Measurements from ENCODE around the gene KSR2. TPM values are rescaled to one million over a fixed set of nuclear protein-coding genes. Genes with fewer than 3 reads are reported as not detected.
A peak's percentile ranks its signal among the peaks of the same experiment; 100 is the strongest.
"Not testable (repeated sequence)": the region's sequence is repeated elsewhere in the genome, so short reads cannot be mapped to it uniquely, and the experiment has no call there.

Gene KSR2
- polyA plus RNA-seq, 4 donors: 0.54 to 0.99 (median 0.78) TPM

DNA sequence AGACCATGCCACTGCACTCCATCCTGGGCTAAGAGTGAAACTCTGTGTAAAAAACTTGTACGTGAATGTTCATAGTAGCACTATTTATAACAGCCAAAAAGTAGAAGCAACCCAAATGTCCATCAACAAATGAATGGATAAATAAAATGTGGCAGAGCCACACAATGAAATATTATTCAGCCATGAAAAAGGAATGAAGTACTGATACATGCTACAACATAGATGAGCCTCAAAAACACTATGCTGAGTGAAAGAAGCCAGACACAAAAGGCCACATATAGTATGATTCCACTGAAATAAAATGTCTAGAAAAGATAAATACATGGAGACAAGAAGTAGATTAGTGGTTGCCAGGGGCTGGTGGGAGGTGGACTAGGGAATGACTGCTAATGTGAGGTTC lies 72.8 kb downstream of the KSR2 start:
- DNase-seq (ENCODE audit: low read depth in 4 of 4, low spot score in 2 of 4): no peak

DNA sequence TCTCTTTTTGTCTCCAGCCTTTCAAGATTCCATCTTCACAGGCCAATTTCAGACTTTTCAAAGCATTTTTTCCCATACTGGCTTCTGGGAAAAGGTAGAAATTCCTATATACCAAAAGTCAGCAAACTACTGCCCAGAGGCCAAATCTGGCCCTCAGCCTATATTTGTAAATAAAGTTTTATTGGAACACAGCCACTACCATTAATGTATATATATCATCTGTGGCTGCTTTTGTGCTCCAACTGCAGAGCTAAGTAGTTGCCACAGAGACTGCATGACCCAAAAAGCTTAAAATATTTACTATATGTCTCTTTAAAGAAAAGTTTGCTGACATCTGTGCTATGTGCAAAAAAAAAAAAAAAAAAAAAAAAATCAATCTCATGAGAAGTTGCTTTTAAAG lies 76.3 kb downstream of the KSR2 start:
- DNase-seq (ENCODE audit: low read depth in 4 of 4, low spot score in 2 of 4): no peak

DNA sequence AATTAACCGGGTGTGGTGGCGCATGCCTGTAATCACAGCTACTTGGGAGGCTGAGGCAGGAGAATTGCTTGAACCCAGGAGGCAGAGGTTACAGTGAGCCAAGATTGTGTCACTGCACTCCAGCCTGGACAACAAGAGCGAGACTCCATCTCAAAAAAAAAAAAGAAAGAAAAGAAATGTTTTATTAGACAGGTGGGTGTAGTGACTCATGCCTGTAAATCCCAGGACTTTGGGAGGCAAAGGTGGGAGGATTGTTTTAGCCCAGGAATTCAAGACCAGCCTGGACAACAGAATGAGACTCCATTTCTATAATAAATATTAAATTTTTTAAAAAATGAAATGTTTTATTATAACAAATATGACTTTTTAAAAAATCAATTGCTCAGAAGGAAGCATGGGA lies 77.5 kb downstream of the KSR2 start:
- not testable (repeated sequence) for DNase-seq (ENCODE audit: low read depth in 4 of 4, low spot score in 2 of 4)

DNA sequence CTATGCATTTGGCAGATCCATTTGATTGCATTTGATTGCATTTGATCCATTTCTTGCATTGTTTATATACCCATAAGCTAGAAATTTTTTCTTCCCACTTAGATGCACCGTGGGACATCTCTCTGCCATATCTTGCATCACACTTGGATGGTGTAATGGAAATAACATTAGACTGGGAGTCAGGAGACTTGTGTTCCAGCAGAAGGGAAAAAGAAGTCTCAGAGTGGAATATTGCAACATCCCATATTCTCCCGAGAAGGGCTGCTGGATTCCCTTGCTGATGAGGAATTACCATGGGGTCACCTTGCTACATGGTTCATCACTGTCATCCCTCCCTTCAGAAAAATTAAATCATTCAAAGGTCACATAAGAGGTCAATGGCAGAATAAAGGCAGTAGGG lies 78.1 kb downstream of the KSR2 start:
- DNase-seq (ENCODE audit: low read depth in 4 of 4, low spot score in 2 of 4): no peak

DNA sequence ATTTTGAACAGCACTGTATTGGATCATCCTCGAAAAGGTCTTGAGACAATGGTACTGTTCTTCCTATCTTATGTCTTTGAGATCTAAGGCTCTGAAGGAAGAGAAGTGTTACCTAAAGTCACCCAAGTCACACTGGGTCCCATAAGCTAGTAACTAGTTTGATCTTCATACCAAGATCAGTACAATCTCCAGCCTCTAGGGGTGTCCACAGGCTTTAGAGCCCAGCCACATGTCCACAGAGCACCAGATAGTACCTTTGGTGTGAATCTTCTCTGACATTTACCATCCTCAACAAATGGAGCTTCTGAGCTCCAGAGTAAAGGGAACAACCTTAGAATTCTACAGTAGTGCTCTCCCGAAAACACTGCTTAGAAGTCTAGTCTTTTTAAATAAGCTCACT lies 78.7 kb downstream of the KSR2 start:
- DNase-seq (ENCODE audit: low read depth in 4 of 4, low spot score in 2 of 4): no peak

DNA sequence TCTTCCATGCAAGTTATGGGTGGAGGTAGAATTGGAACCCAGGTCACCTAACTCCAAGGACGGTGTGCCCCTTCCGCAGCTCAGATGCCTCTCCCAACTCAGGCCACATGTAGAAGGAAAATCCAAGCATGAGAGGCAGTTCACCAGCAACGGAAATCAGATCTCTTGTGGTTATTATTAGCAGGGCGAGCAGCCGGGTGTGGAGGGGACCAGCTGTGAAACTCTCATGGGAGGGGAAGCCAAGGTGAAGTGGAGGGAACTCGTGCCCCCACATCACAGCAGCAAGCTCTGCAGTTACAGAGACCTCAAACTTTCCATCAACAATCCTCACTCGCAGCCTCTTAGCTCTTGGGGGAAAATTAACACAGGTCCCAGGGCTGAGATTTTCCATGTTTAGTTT lies 79.7 kb downstream of the KSR2 start:
- no peak for DNase-seq (ENCODE audit: low read depth in 4 of 4, low spot score in 2 of 4)

DNA sequence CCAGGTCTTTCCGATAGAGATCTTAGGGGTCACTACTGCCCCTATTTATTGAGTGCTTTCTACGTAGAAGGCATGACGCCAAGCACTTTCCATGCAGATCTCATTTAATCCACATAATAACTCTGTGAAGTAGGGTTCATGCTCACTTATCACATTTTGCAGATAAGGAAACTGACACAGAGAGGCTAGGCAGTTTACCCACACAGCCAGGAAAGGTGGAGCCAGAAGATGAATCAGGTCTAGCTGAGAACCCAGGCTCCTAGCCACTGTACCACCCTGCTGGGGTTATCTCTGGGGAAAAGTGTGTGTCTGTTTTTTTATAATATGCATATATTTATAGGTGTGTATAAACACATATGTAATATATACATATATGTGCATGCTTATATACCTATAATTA lies 83.6 kb downstream of the KSR2 start:
- no peak for DNase-seq (ENCODE audit: low read depth in 4 of 4, low spot score in 2 of 4)

DNA sequence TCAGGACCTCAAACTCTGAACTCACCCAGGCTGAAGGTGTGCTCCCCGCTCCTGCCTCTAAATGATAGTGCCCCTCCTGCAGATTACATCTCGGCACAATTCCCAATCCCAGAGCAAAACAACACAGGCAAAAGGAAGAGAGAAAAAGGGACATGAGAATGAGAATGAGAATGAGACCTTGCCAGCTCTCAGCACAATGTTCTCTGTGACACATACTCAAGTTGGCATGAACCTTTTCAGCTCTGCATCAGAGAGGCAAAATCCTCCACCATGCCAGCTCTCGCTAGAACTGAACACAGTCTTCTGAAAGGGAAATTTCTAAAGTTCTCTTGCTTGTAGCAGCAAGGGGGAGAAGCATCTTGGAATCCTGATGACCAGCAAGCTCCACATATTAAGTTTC lies 84.6 kb downstream of the KSR2 start:
- DNase-seq (ENCODE audit: low read depth in 4 of 4, low spot score in 2 of 4): no peak

DNA sequence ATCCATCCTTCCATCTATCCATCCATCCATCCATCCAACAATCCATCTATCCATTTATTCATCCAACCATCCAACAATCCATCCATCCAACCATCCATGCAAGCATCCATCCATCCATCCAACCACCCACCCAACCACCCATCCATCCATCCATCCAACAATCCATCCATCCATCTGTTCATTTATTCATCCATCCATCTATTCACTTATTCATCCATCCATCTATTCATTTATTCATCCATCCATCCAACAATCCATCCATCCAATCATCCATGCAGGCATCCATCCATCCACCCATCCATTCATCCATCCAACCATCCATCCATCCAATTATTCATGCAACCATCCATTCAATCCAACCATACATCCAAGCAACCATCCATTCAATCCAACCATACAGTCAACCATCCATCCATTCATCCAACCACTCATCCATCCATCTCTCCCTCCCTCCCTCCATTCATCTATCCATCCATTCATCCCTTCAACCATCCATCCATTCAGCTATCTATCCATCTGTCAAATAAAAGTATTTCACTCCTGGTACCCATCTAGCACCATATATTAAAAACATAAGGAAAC lies 86.1 kb downstream of the KSR2 start:
- no peak for DNase-seq (ENCODE audit: low read depth in 4 of 4, low spot score in 2 of 4)

DNA sequence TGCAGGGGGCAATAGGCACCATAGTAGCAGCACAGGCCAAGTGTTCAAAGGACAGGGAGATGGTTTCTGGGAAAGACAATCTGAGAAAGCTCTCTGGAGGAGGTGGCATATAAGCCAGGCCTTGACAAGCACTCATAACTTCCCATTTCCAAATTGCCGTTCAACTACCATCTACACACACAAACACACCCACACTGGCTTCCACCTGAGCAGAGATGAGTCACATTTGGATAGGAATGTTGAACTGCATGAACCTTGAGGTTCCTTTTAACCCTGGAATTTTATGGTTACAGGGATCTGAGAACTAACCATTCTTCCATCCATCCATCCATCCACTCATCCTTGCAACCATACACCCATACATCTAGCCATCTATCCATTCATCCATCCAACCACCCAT lies 86.6 kb downstream of the KSR2 start:
- no peak for DNase-seq (ENCODE audit: low read depth in 4 of 4, low spot score in 2 of 4)

DNA sequence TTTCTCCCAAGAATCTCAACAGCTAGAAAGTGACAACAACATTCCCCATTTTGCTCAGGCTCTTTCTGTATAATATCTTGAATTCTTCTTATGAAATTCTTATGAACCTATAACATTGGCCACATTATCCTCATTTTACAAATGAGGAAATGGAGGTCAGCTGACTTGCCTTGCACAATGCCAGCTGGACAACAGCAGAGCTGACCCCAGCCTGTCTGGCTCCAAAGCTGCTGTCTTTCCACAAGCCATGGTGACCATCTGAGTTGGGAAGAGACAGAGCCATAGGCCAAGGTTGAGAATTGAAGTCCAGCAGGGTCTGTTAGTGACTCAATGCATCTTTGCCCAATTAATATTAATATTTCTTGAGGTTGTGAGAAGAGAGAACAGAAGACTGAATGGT lies 87.3 kb downstream of the KSR2 start:
- DNase-seq (ENCODE audit: low read depth in 4 of 4, low spot score in 2 of 4): no peak

DNA sequence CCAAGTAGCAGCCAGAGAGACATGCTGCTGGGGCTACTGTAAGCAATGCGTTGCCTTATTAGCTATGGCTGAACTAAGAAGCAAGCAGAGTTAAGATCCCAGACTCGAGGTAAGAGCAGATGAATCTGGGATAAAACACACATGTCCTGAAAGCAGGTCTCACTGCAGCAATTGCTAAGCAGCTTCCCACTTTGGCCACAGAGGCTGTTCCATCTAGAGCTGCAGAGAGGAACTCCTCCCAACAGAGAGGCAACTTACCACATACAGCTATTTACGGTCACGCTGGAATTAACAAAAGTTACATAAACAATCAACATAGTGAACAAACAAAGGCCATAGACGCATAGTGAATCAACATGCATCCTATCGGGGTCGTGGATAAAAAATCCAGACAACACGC lies 90.2 kb downstream of the KSR2 start:
- DNase-seq (ENCODE audit: low read depth in 4 of 4, low spot score in 2 of 4): no peak

DNA sequence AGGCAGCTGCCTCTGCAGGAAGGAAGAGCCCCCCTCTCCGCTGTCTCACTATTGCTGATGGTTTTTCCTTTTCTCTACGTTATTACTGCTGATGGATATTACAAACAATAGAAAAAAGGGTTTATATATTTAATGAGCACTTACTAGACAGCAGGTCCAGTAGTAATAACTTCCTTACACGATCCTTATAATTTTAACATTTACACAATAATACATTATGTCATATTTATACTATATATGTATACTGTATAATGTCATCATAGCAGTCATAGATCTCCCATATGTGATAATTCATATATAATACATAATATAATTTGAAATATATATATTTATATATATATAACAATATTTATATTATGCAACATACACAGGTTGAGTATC lies 92.4 kb downstream of the KSR2 start:
- DNase-seq (ENCODE audit: low read depth in 4 of 4, low spot score in 2 of 4): no peak

DNA sequence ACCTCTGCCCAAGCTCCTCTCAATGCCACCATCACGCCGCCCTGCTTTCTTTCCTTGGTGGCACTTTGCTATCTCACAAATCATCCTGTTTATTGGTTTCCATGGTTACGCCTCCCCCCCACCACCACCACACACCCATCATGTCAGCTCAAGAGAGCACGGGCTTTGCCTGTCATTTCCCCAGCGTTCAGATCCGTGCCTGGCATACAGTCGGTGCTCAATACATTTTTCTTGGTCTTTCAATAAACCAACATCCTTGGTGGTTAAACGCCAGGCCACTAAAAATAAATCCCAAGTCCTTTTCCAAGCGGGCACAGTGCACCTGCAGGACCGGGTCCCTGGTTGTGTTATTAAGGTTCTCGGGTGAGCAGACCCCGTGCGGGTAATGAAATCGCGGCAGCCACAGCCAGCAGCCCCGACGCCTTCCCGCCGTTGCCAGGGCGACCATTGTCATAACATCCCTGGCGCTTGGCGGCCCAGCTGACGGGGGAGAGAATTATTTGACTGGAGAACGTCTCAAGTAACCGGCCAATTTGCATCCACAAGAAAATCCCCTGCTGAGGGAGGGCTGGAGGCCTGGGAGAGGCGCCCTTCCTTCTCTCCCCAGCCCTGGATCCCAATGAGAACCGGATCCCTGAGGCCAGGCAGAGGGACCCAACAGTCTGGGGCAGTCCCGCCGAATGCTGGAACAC lies 92.9 kb downstream of the KSR2 start:
- peak; percentile 11 to 56 (median 52) for DNase-seq (ENCODE audit: low read depth in 4 of 4, low spot score in 2 of 4)

DNA sequence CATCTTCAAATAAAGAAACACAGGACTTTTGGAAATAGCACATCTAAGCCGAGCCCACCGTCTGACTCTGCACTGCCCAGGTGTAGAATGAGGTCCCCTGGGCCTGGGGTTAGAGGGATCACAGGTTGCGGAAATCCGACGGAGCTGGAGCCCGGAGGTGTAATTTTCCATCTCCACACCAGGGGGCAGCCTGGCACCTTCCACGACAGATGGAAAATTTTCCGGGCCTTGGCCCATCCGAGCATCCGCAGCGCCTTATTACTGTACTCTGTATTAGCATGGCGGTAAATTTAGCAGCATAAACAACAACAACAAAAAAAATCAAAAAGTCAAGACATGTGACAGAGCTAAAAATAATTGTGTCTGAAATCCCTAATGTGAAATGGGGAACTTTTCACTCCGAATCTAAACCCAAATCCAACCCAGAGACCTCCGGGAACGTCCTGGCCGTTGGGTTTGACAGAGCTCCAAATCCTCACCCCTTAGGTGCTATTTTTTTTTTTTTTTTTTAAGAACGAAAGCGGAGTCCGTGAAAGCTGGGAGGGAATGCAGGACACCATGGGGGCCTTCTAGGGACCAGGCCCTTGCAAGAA lies 93.9 kb downstream of the KSR2 start:
- peak in 3 of 4 donors; percentile 3 to 60 (median 22) for DNase-seq (ENCODE audit: low read depth in 4 of 4, low spot score in 2 of 4)

DNA sequence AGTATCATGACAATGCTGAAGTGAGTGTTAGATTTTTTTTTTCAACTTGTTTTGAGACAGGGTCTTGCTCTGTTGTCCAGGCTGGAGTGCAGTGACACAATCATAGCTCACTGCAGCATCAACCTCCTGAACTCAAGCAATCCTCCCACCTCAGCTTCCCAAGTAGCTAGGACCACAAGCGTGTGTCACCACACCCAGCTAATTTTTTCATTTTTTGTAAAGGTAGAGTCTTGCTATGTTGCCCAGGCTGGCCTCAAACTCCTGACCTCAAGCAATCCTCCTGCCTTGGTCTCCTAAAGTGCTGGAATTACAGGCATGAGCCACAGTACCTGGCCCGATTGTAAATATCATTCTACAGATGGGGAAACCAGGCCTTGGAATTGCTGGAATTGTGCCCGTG lies 94.6 kb downstream of the KSR2 start:
- not testable (repeated sequence) for DNase-seq (ENCODE audit: low read depth in 4 of 4, low spot score in 2 of 4)

DNA sequence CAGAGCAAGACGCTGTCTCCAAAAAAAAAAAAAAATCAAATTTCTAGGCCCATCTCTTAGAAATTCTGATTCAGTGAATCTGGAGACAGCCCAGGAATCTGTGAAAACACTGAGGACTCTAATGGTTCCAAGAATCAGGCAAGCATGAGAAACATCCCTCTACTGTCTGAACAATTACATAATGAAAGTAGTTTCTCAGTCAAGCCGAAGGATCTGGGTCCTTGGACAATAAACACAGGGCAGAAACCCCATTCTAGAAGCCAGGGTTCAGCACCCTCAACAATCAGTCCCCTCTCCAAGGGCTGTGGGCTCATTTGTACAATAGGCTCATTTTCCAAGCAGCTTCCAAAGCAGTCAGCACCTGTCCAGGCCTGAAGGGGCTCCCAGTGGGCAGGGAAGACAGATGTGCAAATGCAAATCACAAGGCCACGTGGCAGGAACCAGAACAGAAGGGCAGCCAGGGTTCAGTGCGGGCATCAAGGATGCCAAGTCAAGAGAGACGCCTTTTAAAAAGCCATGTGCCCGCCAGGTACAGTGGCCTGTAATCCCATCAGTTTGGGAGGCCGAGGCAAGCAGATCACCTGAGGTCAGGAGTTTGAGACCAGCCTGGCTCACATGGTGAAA lies 96.1 kb downstream of the KSR2 start:
- no peak for DNase-seq (ENCODE audit: low read depth in 4 of 4, low spot score in 2 of 4)

DNA sequence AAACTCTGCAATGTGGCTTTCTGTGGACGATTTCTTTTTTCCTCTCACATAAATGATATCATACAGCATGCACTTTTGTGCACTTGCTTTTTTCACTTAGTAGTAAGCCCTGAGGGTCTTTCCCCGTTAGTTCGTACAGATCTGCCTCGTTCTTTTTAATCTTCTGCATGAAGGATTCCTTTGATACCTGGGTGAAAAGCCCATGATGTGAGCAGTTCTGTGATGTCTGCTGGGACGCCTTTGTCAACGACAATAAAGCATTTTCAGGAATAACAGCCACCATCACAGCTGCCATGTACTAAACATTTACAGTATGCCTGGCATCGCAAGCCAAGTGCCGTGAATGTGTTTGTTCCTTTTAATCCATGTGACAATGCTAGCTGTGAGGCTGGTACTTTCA lies 99.2 kb downstream of the KSR2 start:
- no peak for DNase-seq (ENCODE audit: low read depth in 4 of 4, low spot score in 2 of 4)

DNA sequence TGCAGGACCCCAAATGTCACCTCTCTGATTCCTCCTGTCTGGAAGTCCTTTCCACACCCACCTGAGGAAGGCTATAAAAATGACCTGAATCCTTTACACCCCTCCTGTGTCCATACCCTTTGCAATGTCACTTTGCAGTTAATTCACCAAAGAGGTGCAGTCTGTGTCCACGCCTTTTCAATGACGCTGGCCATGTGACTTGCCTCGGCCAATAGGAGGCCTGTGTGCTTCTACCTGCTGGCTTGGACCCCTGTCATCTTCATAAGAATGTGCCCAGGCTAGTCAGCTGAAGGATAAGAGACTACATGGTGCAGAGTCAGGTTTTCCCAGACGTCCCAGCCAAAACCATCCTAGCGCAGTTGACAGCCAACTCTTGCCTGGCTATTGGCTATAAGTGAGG lies 101.4 kb downstream of the KSR2 start:
- no peak for DNase-seq (ENCODE audit: low read depth in 4 of 4, low spot score in 2 of 4)

DNA sequence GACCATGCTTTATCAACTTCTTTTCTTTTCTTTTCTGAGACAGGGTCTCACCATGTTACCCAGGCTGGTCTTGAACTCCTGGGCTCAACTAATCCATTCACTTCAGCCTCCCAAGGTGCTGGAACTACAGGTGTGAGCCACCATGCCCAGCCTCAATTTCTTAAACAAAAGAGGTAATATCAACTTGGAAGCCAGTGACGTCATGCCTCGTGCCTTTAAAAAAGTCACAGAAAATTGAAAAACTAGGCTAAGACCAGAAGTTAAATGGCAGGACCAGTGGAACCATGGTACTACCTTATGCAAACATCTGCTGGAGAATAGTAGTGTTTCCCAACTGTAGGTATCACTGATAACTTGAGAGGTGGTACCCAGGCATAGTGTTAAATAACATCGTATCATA lies 103.3 kb downstream of the KSR2 start:
- DNase-seq (ENCODE audit: low read depth in 4 of 4, low spot score in 2 of 4): no peak

DNA sequence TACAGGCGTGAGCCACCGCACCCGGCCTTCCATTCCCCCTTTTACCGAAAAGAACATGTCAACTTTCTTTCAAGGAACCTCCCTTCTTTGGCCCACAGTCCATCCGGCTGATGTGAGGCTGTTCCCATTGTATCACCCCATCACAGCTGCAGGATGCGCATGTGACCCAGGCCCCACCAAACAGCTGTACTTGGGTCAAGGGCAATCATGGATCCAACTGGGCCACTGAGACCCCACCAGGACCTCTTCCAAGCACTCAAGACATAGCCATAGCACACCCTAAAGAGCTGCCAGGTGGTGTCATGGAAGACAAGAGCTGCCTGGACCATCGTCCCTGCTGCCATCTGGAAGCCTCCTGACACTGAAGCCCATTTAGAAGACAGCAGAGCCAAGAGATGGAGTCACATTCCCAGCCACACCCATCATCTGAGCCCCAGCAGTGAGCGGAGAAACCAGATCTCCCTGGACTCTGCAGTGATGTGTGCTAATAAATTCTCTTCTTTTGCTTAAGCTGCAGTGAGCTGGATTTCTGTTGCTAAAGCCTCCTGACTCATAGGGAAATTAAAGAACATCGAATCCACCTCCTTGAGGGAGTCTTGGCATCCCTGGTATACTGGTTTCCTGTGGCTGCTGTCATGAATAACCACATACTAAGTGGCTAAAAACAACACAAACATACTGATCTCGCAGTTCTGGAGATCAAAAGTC lies 105.6 kb downstream of the KSR2 start:
- DNase-seq (ENCODE audit: low read depth in 4 of 4, low spot score in 2 of 4): no peak

Measured in left renal cortex interstitium (tissue), 4 donors.